NCI-H2171 treated with DMSO at 0.1 percent for 48 hours (cell line): ENCODE data around the gene SLCO2B1.

Experiments
- DNase-seq: peaks from one replicate; lab custom pipeline; 2025; lab: John Stamatoyannopoulos, UW

SLCO2B1 gene

GRCh38 chr11:75223954-75224643, 73.2 kb downstream of the SLCO2B1 start:
- no peak for DNase-seq

GRCh38 chr11:75225794-75226193, 74.9 kb downstream of the SLCO2B1 start:
- no peak for DNase-seq

- DNase-seq = no peak
These were observed 78.6 kb downstream of the SLCO2B1 start for GRCh38 chr11:75229466-75229865.

GRCh38 chr11:75230621-75231020, 79.7 kb downstream of the SLCO2B1 start:
- DNase-seq = no peak

GRCh38 chr11:75233754-75234172, 82.9 kb downstream of the SLCO2B1 start:
- DNase-seq = no peak

GRCh38 chr11:75236062-75236461, 85.2 kb downstream of the SLCO2B1 start:
- no peak for DNase-seq

- peak; percentile 53 for DNase-seq
These were observed 86.1 kb downstream of the SLCO2B1 start for GRCh38 chr11:75237050-75237449.

- DNase-seq = no peak
These were observed 87.9 kb downstream of the SLCO2B1 start for GRCh38 chr11:75238595-75239440.

GRCh38 chr11:75239531-75240290, 88.8 kb downstream of the SLCO2B1 start:
- no peak for DNase-seq

GRCh38 chr11:75240311-75241035, 89.6 kb downstream of the SLCO2B1 start, which contains the start of gene TPBGL:
Gene TPBGL, plus strand, starts transcription at chr11:75240774. Its CDS starts 276 bp downstream, at chr11:75241050.
- no peak for DNase-seq

GRCh38 chr11:75241036-75241905, 90.4 kb downstream of the SLCO2B1 start:
- peak; percentile 44 for DNase-seq

- no peak for DNase-seq
These were observed 91.2 kb downstream of the SLCO2B1 start for GRCh38 chr11:75241906-75242644.

- no peak for DNase-seq
These were observed 92.1 kb downstream of the SLCO2B1 start for GRCh38 chr11:75242722-75243600.

GRCh38 chr11:75244052-75244814, 93.3 kb downstream of the SLCO2B1 start:
- no peak for DNase-seq

- DNase-seq = no peak
These were observed 94.6 kb downstream of the SLCO2B1 start for GRCh38 chr11:75245356-75246005.

- DNase-seq = no peak
These were observed 95.2 kb downstream of the SLCO2B1 start for GRCh38 chr11:75246006-75246670.

- DNase-seq = no peak
These were observed 95.9 kb downstream of the SLCO2B1 start for GRCh38 chr11:75246671-75247350.
